K562 (cell line): ENCODE results near the gene UNC119B. TPM values are rescaled to one million over a fixed set of nuclear protein-coding genes. Genes with fewer than 3 reads are reported as not detected.

Experiments
- ATAC-seq: fragments of 200-7000 bp; cut with Tn5 transposase; 3 replicates; pipeline ENCODE4 v1.9.1; 2020; ENCODE audit warnings: moderate library complexity
- BruUV-seq: library from RNA; stranded (reverse); fragments of 400-500 nt; replicated peaks from 2 replicates; lab custom pipeline; 2021; lab: Mats Ljungman, UMichigan
- CTCF ChIA-PET: fragments of 300-600 bp; formaldehyde crosslinking; extraction: SDS; loops from one replicate; lab custom pipeline; 2021; ENCODE audit warnings: low intra/inter-chr PET ratio; lab: Yijun Ruan, JAX
- POLR2A ChIA-PET: fragments of 300-600, 350-650 bp; sonication (Branson Sonifier 250); formaldehyde crosslinking; extraction: SDS; loops from one replicate; lab custom pipeline; 2021; ENCODE audit warnings: antibody characterized with exemption, inconsistent platforms; lab: Yijun Ruan, JAX
- DNase-seq, 4 experiments: peaks; one replicate each; pipeline versions ENCODE4 v3.0.0 to v3.0.0-alpha.2; 2011 to 2018; ENCODE audit warnings: low spot score in 3 of 4, mixed read lengths in 3 of 4; ENCODE audit errors: extremely low read depth in 1 of 4
- FAIRE-seq: peaks from 2 replicates; lab custom pipeline; 2011; peaks lifted over from hg19 to GRCh38; lab: Jason Lieb, UNC
- H2AFZ ChIP-seq: 2 replicates; pipeline ENCODE4 v1.6.0; 2011; ENCODE audit warnings: low read depth, low read length, control low read depth, inconsistent platforms
- H3K27ac ChIP-seq: fragments of 200-600 bp; 3 replicates; pipeline ENCODE4 v1.8.0; 2011; ENCODE audit warnings: low read depth, mild to moderate bottlenecking, control low read depth, inconsistent platforms, low read length, moderate library complexity, mixed read lengths; ENCODE audit errors: extremely low read depth
- H3K27me3 ChIP-seq, 2 experiments: fragments of 300-600 bp in 1 of 2; 2 replicates in 1 of 2; 3 replicates in 1 of 2; pipeline versions ENCODE4 v1.6.0 to v1.8.0; 2011; ENCODE audit warnings: inconsistent platforms in 2 of 2, low read length in 2 of 2, mild to moderate bottlenecking in 1 of 2, mixed read lengths in 1 of 2, moderate library complexity in 1 of 2; ENCODE audit not compliant: control insufficient read depth in 2 of 2, insufficient read depth in 2 of 2
- H3K36me3 ChIP-seq: fragments of 300-600 bp; 3 replicates; pipeline ENCODE4 v1.8.0; 2011; ENCODE audit warnings: mild to moderate bottlenecking, low read length, inconsistent platforms; ENCODE audit not compliant: control insufficient read depth, insufficient read depth
- H3K4me1 ChIP-seq, 2 experiments: fragments of 200-600 bp in 1 of 2; replicated peaks in 1 of 2; 2 replicates in 1 of 2; 3 replicates in 1 of 2; pipeline versions ENCODE4 v1.5.1 to v1.8.0; 2011; ENCODE audit warnings: inconsistent platforms in 2 of 2, low read length in 2 of 2, mild to moderate bottlenecking in 1 of 2, mixed read lengths in 1 of 2, moderate library complexity in 1 of 2; ENCODE audit not compliant: control insufficient read depth in 2 of 2, insufficient read depth in 2 of 2
- H3K4me2 ChIP-seq: 2 replicates; pipeline ENCODE4 v1.6.1; 2011; ENCODE audit warnings: low read length, control low read depth, inconsistent platforms, mixed read lengths; ENCODE audit not compliant: insufficient read depth
- H3K4me3 ChIP-seq: fragments of 200-600 bp; sonication (generic), shearing (Covaris generic); 2 replicates; pipeline ENCODE4 v1.5.1; 2016; ENCODE audit warnings: control low read depth, inconsistent platforms
- H3K79me2 ChIP-seq: fragments of 200-600 bp; 3 replicates; pipeline ENCODE4 v1.8.0; 2011; ENCODE audit warnings: low read length, inconsistent platforms; ENCODE audit not compliant: control insufficient read depth, insufficient read depth
- H3K9ac ChIP-seq, 2 experiments: 2 replicates each; pipeline versions ENCODE4 v1.6.0 to v1.6.1; 2011; ENCODE audit warnings: low read depth in 2 of 2, low read length in 2 of 2, control low read depth in 1 of 2, inconsistent platforms in 1 of 2, mild to moderate bottlenecking in 1 of 2, mixed read lengths in 1 of 2; ENCODE audit not compliant: insufficient read depth in 1 of 2
- H3K9me1 ChIP-seq: one replicate; pipeline ENCODE4 v1.6.0; 2011; ENCODE audit warnings: inconsistent platforms, mild to moderate bottlenecking, low read length, moderate library complexity; ENCODE audit not compliant: control insufficient read depth, insufficient read depth
- H3K9me3 ChIP-seq: replicated peaks from 2 replicates; pipeline ENCODE4 v1.5.1; 2011; ENCODE audit warnings: low read depth, low read length, inconsistent platforms; ENCODE audit not compliant: control insufficient read depth, insufficient read depth
- H4K20me1 ChIP-seq: replicated peaks from 2 replicates; pipeline ENCODE4 v1.6.1; 2011; ENCODE audit warnings: low read length, inconsistent platforms, mixed read lengths; ENCODE audit not compliant: control insufficient read depth, insufficient read depth
- CTBP1 ChIP-seq: fragments of 450-650 bp; IDR thresholded peaks from 2 replicates; pipeline ENCODE4 v1.6.1; 2016; ENCODE audit warnings: borderline replicate concordance
- POLR2G ChIP-seq: fragments of 200-400 bp; formaldehyde crosslinking; IDR thresholded peaks from 2 replicates; pipeline ENCODE4 v1.6.1; 2017; ENCODE audit warnings: low read depth, mild to moderate bottlenecking, antibody characterized with exemption, low read length, moderate library complexity
- WGBS: fragments of 100-300 bp; shearing (Covaris generic); methylation state at CpG from one replicate; pipeline ENCODE4 v1.1.6; 2016; ENCODE audit warnings: low coverage, mixed read lengths; ENCODE audit not compliant: insufficient coverage; ENCODE audit errors: missing lambda C conversion rate; 5-methylcytosine and 5-hydroxymethylcytosine counted together
- in situ Hi-C: fragments of 300-500 bp; cut with MboI; formaldehyde crosslinking; loops from 4 replicates; pipeline ENCODE4 v1.15.0; 2018; ENCODE audit warnings: inconsistent platforms, mixed read lengths
- intact Hi-C: fragments of 100-400 bp; cut with micrococcal nuclease; formaldehyde crosslinking; loops from 2 replicates; pipeline ENCODE4 v1.14.2; 2022
- polyA plus RNA-seq, 8 experiments: library from polyadenylated mRNA; depleted of rRNA in 4 of 8; stranded (reverse) in 5 of 8; unstranded in 3 of 8; fragments of >200 nt; fragmentation: Nextera tagmentation in 2 of 8; fragmentation: Illumina TruSeq in 1 of 8; extraction: Ambion mirVana in 2 of 8; extraction: Trizol in 1 of 8; gene quantifications; 2 replicates each; pipeline versions ENCODE4 v1.2.1 to v1.2.3, GENCODE V29; 2011 to 2014; ENCODE audit warnings: inconsistent platforms in 1 of 8, missing spikeins in 1 of 8
- total RNA-seq, 7 experiments: library from RNA; depleted of rRNA in 6 of 7; stranded (reverse); fragments of >200 nt in 6 of 7; fragmentation: Illumina TruSeq in 2 of 7; extraction: Trizol in 2 of 7; gene quantifications; 2 replicates each; pipeline versions ENCODE4 v1.2.1 to v1.2.3, GENCODE V29; 2011 to 2021; ENCODE audit warnings: low replicate concordance in 1 of 7

The UNC119B gene
- total and polyA plus RNA-seq, 9 of the 15 experiments (the other 6 are each of a cell fraction or from before 2014, with no cell fraction given), result 4.0 to 34.5 (median 15.1) TPM

DNA sequence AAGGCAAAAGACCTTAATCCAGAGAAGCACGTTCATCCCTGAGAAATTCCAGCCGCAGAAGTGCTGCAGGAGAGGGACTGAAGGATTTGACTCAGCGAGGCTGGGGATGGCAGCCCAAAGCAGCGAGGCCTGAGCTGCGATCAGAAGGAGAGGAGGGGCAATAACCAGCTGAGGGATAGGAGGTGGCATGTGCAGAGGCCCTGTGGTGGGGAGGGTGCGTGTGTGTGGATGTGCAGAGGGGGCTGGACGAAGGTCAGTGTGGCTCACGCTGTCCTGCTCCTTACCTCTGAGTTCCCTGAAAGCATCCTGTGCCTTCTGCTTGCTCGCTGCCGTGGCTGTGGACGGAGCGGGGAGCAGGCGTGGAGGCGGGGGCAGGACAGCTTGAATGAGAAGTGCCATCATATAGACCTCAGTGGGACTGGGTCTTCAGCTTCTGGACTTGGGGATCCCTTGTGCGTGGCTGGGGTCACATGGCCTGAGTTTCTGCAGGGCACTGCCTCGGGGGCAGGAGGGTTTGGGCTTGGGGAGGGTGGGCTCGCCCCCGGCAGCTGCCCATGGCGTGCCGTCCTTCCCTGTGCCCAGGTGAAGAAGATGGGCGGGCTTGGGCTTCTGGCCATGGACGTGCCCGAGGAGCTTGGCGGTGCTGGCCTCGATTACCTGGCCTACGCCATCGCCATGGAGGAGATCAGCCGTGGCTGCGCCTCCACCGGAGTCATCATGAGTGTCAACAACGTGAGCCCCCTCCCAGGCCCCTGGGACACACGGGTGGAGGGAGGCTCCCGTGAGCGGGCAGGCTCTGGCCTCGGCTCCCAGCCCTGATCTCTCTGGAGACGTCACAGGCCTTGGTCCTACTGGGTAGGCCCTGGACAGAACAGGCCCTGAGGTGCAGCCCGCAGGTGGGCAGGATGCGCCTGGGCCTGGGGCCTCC, 26.4 kb downstream of the UNC119B start:
- Histone ChIP-seq H3K4me2 (no peak overlapping the region), H3K4me1 (peaks cover 0 to 13% of the 10 kb centered on the region in 2 experiments; a peak in 2 of 5 replicates), H3K9ac (no peak overlapping the region), H4K20me1 (0 out of 2 replicates have a peak, but pooled peaks cover 5% of the 10 kb centered on the region), H2AFZ (no peak overlapping the region), H3K79me2 (no peaks in the 10 kb centered on the region), H3K27me3 (no peaks in the 10 kb centered on the region)
- in situ Hi-C loops (no loop called here), intact Hi-C loops (no loop called here)
- WGBS, result 74% methylated on average over 29 of the region's 38 CpGs
- POLR2A ChIA-PET, result interaction anchor here (0.5 kb wide), 1 partner anchor 242 kb away, joined by 5 read pairs; no protein-coding TSS in a partner anchor
- no peak for DNase-seq
- FAIRE-seq, result no peak
- peak; percentile 34; the same call in 1 of the 2 replicates for TF ChIP-seq POLR2G
- no peak for TF ChIP-seq CTBP1
- TF ChIP-seq, all 486 proteins: peak for 1
- Histone ChIP-seq H3K9me1 (no peaks in the 10 kb centered on the region), H3K36me3 (peaks cover 12% of the 10 kb centered on the region; the same call in 1 of the 3 replicates), H3K9me3 (no peaks in the 10 kb centered on the region), H3K4me3 (no peak overlapping the region), H3K27ac (no peak overlapping the region)
- CTCF ChIA-PET, result no interaction called here
- ATAC-seq, result no peak; the same call in 2 of the 3 replicates
- no TSS peak for BruUV-seq
